CD4-positive, alpha-beta T cell treated with Interleukin-4 for 1 hour (primary cell): ENCODE measurements around the gene TRIL.
A peak's percentile ranks its signal among the peaks of the same experiment; 100 is the strongest.

ENCODE experiments used
- DNase-seq, 2 donors: peaks; one replicate each; pipeline ENCODE4 v3.0.0-alpha.2; 2020 to 2022

The TRIL gene

GRCh38 chr7:28937619-28938018 lies 20.5 kb downstream of the TRIL start:
- DNase-seq, result no peak

GRCh38 chr7:28937103-28937502 lies 21.0 kb downstream of the TRIL start:
- no peak for DNase-seq

GRCh38 chr7:28933846-28934320 lies 24.2 kb downstream of the TRIL start:
- DNase-seq, result no peak

GRCh38 chr7:28931565-28931964 lies 26.6 kb downstream of the TRIL start:
- DNase-seq, result no peak

GRCh38 chr7:28926871-28927597 lies 31.1 kb downstream of the TRIL start:
- peak; percentile 66 to 76 for DNase-seq

GRCh38 chr7:28922624-28923331 lies 35.4 kb downstream of the TRIL start:
- DNase-seq, result peak; percentile 59 to 65

GRCh38 chr7:28921822-28922221 lies 36.3 kb downstream of the TRIL start:
- DNase-seq, result peak; percentile 38 to 58

GRCh38 chr7:28920424-28920823 lies 37.7 kb downstream of the TRIL start:
- no peak for DNase-seq

GRCh38 chr7:28919510-28919909 lies 38.6 kb downstream of the TRIL start:
- no peak for DNase-seq

- DNase-seq, result no peak
Measured at GRCh38 chr7:28908775-28909174, 49.4 kb downstream of the TRIL start.

GRCh38 chr7:28905464-28905863 lies 52.7 kb downstream of the TRIL start:
- no peak for DNase-seq

GRCh38 chr7:28904578-28905048 lies 53.5 kb downstream of the TRIL start:
- no peak for DNase-seq

GRCh38 chr7:28903730-28904577 lies 54.2 kb downstream of the TRIL start:
- no peak for DNase-seq
